HG02981 (cell line): ENCODE results near the gene GJB6.

Source experiments
- ATAC-seq: cut with Tn5 transposase; IDR thresholded peaks from one replicate; pipeline ENCODE4 v1.9.1; 2021; ENCODE audit warnings: mild to moderate bottlenecking, moderate library complexity; ENCODE audit not compliant: unreplicated experiment

The GJB6 gene

DNA sequence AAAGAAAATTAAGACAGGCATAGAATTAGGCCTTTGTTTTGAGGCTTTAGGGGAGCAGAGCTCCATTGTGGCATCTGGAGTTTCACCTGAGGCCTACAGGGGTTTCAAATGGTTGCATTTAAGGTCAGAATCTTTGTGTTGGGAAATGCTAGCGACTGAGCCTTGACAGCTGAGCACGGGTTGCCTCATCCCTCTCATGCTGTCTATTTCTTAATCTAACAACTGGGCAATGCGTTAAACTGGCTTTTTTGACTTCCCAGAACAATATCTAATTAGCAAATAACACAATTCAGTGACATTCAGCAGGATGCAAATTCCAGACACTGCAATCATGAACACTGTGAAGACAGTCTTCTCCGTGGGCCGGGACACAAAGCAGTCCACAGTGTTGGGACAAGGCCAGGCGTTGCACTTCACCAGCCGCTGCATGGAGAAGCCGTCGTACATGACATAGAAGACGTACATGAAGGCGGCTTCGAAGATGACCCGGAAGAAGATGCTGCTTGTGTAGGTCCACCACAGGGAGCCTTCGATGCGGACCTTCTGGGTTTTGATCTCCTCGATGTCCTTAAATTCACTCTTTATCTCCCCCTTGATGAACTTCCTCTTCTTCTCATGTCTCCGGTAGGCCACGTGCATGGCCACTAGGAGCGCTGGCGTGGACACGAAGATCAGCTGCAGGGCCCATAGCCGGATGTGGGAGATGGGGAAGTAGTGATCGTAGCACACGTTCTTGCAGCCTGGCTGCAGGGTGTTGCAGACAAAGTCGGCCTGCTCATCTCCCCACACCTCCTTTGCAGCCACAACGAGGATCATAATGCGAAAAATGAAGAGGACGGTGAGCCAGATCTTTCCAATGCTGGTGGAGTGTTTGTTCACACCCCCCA, 43.2 kb downstream of the GJB6 start:
- ATAC-seq, result no peak

DNA sequence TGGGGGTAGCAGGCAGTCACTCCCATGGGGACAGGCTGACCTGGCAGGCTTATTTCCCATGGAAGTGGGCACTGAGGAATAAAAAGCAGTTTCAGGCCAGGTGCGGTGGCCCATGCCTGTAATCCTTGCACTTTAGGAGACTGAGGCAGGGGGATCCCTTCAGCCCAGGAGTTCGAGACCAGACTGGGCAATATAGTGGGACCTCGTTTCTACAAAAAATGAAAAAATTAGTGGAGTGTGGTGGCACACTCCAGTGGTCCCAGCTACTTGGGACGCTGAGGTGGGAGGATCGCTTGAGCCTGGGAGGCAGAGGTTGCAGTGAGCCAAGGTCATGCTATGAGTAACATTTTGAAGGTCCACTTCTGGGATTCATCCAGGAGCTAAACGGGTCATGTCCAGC, 45.3 kb downstream of the GJB6 start:
- no peak for ATAC-seq

DNA sequence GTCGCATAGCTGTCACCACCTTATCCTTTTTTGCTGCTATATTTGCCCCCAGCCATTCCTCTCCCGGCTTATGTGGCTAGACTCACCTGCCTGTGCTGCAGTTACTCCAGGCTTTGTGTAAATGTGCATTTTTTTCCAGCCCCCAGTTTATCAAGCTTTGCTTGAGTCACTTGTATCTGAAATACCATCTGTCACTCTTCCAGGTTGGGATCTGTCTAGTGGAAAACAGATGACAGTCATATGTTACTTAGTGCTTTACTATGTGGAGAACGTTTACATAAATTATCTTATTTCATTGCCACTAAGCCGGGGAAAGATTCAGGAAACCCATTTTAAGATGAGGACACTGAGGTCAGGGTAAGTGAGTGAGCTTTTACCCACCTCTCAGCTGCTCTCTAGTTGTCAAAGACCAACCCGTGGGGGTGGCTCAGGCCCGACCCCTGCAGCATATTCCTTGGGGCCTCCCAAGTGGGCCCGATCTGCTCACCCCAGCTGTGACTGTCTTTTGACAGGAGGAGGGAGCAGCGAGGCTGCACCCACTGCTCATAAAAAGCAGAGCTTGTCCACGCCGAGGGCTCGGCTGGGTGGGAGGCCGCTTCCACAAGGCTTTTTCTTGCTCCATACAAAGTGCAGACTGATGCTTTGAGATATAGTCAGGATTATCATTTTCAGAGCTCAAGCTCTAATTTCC, 46.6 kb downstream of the GJB6 start:
- ATAC-seq, result no peak

DNA sequence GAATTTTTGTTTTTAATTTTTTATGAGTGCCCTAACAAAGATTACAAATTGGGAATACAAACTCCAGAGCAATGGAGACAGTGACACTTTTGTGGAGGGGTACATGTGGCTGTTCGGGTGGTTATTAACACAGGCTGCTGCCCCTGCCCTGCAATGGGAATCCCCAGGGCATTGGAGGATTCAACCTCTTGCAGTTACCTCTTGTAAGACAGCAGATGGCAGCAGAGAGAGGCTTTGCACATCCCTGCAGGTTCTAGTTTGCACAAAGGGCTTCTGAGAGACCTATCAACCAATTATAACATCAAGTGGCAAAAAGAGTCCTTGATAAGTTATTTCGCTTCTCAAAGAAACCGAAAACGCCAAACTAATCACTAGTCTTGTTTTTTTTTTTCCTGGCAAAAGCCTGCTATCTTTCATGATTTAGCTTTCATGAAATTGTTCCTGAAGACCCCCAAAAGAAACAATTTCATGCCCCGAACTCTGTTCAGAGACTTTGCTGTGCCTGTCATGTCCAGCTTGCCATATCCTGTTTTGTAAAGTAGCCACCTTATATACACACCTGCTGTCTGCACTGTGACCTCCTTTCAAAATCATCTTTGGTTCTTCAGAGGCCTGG, 49.8 kb downstream of the GJB6 start:
- peak; percentile 75 for ATAC-seq

DNA sequence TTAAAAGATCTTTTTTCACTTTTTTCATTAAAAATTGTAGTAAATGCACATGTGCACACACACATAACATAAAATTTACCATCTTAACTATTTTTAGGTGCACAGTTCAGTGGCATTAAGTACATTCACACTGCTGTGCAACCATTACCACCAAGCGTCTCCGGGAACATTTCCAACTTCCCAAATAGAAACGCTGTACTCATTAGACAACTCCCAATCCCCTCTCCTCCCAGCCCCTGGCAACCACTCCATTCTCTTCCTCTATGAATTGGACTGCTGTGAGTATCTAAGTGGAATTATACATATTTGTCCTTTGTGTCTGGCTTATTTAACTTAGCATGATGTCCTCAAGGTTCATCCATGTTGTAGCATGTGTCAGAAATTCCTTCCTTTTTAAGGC, 50.9 kb downstream of the GJB6 start:
- no peak for ATAC-seq

DNA sequence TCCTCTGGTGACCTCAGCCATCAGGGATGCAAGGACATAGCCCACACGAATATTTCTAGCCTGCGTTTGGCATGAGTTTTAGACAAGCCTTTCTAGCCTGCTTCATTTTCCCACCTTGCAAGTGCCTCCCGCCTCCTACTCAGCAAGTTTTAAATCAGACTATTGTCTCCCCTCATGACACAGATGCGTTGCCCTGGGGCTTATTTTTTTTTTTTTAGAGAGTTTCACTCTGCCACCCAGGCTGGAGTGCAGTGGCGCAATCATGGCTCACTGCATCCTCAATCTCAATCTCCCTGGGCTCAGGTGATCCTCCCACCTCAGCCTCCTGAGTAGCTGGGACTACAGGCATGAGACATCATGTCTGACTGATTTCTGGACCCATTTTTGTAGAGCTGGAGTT, 54.0 kb downstream of the GJB6 start:
- no peak for ATAC-seq

DNA sequence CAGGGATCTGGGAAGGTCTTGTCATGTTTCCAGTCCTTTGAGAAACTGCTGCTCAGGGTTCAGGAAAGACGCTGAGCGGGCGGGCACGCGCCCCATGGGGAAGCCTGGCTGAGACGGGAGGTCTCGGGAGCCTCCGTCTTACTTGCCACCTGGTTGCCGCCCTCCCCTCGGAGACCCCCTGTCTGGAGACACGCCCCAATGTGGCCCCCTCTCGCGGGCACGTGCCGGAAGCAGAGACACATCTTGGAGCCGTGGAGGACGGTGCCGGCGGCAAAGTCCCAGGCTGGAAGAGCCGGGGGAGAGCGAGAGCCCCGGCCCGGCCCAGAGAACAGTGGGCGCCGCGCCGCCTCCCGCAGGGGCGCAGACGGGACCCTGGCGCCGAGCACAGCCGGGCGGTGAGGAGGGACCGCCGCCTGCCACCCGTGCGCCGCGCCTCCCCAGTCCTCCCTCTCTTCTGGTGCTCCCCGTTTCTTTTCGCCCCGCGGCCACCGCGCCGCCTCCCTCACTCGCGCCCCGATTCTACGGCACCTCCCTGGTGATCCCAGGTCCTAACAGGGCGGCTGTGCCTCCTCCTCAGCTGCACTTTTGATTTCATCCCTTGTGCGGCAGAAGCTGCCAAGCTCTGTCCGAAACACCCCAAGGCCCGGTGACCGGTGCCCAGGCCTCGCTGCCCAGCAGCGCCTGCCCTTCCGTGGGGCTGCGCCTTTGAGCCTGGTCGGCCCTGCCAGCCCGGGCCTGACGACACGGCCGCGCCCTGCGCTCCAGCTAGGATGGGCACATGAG, 54.9 kb downstream of the GJB6 start:
- no peak for ATAC-seq

DNA sequence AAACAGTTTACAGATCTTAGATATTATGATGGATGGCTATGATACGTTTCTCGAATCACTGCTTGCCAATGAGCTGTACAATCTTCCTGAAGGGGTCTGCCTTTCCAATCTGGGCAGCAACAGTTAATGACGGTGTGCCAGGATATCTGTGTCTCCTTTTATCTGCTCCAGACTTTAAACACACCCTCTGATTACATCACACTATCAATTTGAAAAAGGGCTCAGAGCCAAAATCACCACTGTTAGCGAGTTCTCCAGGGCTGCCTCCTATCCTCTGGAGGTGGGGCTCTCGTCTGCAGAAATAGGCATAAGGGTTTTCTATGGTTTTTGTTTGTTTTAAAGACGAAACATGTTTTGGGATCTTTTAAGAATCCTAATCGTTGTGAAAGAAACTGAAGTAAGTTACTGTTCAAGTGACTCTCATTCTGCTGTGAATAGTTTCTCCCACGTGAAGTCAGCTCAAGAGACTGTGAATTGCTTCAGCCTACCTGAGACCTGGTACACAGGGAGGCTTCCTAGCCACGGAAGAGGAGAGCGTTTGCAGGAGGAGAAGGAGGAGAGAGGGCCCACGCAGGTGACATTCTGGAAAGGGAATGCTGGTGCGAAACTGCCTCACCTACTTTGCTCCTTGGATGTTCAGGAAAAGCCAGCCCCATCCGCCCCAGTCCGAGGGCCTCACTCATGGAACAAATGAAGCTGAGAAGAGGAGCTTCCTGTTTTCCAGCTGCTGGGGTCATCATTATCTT, 56.0 kb downstream of the GJB6 start:
- no peak for ATAC-seq

DNA sequence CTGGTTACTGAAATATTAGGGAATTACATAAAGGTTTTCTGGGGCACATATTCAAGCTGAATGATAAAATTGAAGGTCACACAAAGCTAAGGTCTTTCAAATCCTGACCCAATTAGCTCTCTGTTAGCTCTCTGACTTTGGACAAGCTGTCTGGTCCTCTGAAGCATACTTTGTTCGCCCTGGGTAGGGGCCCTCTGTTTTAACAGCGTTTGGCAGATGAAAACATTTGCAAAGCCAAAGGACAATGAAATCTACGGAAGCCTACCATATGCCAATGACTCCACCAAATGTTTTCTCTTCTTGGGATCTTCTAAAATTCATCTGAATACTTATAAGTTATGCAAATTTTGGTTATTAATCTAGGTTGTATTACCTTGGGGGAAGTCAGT, 56.7 kb downstream of the GJB6 start:
- no peak for ATAC-seq

DNA sequence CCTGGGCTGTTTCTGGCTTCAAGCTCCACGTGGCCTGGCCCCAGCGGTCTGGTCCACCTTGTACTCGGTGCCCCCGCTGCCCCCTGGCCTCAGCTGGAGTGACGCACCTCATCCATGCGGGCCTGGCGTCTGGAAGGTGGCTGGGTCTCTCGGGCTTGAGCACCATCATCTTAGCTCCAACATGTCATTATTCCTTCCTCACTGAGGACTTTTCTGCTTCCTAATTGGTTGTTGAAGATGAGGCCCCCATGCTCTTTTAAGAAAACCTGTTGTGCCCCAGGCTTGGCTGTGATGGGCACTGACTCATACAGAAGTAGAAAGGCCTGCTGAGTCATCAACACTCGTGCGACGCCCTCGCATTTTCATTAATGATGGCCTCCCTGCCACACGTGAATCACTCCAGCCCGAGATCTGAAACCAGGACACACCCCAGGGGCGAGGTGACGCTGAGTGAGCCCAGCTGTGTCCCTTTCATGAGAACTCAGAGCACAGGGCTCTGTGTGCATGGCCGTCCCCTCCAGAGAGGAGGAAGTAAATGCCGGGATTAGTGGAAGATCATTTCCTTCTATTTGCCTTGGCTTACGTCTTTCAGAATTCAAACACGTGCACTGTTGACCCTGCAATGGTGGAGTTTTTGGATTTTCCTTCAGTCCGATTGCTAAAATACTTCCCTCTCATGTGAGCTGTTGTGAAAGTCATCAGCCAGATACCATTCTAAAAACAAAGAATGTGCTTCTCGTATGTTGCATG, 57.3 kb downstream of the GJB6 start:
- ATAC-seq, result peak; percentile 83

DNA sequence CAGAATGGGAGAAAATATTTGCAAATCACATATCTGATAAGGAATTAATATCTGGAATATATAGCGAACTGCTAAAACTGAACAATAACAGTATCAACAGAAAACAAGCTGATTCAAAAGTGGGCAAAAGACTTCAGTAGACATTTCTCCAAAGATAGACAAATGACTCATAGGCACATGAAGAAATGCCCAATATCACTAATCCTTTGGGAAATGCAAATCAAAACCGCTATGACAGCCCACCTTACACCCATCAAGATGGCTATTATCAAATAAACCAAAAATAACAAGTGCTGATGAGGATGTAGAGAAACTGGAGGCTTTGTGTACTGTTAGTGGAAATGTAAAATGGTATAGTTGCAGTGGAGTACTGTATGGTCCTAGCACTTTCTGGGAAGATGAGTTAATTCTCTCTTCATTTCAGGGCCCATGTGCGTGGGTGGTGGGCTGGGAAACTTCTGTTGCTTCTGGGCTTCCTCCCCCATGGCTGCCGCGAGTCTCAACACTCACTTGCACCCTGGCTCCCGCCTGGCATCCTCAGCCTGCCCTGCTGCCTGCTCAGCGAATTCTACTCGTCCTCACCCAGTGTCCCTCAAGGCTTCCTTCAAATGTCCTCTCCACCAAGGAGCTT, 58.9 kb downstream of the GJB6 start:
- no peak for ATAC-seq
